Skin epidermis (tissue), 12 donors: ENCODE results near the gene SSR1.
A peak's percentile ranks its signal among the peaks of the same experiment; 100 is the strongest.

Source experiments
- H3K27ac ChIP-seq, 21 experiments: fragments of 200-600 bp; sonication (generic) in 11 of 21; one replicate each; pipeline ENCODE4 v1.5.0; 2020; ENCODE audit warnings: mild to moderate bottlenecking in 3 of 21, inconsistent platforms in 2 of 21, moderate library complexity in 2 of 21
- H3K4me3 ChIP-seq, 7 experiments: fragments of 200-600 bp; sonication (generic) in 2 of 7; one replicate each; pipeline ENCODE4 v1.5.0; 2020; ENCODE audit warnings: inconsistent platforms in 2 of 7, mild to moderate bottlenecking in 2 of 7, moderate library complexity in 1 of 7

SSR1 gene

DNA sequence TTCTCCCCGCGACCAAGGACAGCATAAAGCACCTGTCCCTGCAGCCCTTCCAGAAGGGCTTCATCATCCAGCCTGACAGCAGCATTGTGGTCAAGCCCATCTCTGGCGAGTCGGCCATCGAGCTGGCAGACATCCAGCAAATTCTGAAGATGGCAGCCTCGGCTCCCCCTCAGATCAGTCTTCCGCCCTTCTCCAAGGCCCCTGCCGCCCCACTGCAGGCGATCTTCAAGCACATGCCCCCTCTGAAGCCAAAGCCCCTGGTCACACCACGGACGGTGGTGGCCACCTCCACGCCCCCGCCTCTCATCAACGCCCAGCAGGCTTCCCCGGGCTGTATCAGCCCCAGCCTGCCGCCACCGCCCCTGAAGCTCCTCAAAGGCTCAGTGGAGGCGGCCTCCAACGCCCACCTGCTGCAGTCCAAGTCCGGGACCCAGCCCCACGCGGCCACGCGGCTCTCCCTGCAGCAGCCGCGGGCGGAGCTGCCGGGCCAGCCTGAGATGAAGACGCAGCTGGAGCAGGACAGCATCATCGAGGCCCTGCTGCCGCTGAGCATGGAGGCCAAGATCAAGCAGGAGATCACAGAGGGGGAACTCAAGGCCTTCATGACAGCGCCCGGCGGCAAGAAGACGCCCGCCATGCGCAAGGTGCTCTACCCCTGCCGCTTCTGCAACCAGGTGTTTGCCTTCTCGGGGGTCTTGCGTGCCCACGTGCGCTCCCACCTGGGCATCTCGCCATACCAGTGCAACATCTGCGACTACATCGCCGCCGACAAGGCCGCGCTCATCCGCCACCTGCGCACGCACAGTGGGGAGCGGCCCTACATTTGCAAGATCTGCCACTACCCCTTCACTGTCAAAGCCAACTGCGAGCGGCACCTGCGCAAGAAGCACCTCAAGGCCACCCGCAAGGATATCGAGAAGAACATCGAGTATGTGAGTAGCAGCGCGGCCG is 83.3 kb downstream of the SSR1 start:
- Histone ChIP-seq H3K4me3 (no peak overlapping the region), H3K27ac (no peak overlapping the region)

- no peak overlapping the region for H3K4me3 ChIP-seq
Measured at GRCh38 chr6:7228662-7229375, 84.2 kb downstream of the SSR1 start.

GRCh38 chr6:7224731-7225130 is 88.3 kb downstream of the SSR1 start:
- Histone ChIP-seq H3K27ac (peak overlapping the region in 7 of 21 experiments; percentile 8 to 58 (median 26)), H3K4me3 (no peak overlapping the region)

More at GRCh38 chr6:7228662-7229375, 84.2 kb downstream of the SSR1 start:
- no peak overlapping the region for H3K27ac ChIP-seq

DNA sequence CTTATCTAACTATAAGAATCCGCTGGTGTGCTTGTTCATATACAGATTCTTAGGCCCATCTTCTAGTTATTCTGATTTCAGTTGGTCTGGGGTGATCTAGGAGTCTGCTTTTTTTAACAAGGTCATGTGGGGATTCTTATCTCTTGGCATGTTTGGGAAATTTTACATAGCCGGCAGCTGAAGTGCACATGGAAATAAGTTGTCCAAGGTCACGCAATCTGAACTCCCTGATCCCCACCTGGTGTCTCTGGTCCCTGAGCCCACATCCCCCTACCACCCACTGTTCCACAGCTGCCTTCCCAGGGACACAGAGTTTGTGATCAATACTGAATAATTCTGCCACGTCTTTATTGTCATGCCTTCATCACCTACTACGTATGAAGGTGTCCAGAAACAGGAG is 90.8 kb downstream of the SSR1 start:
- peak overlapping the region in 1 of 21 experiments; percentile 7 for H3K27ac ChIP-seq

DNA sequence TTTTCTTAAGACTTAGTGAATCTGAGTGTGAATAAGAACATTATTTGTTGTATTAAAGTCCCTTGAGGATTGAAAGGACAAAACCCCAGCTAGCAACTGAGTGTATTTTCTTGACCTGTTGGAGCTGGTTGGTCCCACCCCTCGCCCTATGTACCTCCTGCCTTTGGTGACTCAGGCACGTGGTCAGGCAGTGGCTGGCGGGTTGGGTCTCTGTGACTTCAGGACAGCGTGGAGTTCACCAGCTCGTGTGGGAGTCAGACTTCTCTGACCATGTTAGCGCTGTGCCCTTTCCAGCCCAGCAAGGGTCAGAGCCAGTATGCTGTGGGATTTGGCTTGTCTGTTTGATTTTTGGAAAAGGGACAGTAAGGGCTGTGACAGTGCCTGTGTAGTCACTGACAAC is 93.7 kb downstream of the SSR1 start:
- Histone ChIP-seq H3K4me3 (no peak overlapping the region), H3K27ac (peak overlapping the region in 11 of 21 experiments; percentile 17 to 56 (median 36))

More for the DNA sequence above, 90.8 kb downstream of the SSR1 start:
- H3K4me3 ChIP-seq, result no peak overlapping the region

DNA sequence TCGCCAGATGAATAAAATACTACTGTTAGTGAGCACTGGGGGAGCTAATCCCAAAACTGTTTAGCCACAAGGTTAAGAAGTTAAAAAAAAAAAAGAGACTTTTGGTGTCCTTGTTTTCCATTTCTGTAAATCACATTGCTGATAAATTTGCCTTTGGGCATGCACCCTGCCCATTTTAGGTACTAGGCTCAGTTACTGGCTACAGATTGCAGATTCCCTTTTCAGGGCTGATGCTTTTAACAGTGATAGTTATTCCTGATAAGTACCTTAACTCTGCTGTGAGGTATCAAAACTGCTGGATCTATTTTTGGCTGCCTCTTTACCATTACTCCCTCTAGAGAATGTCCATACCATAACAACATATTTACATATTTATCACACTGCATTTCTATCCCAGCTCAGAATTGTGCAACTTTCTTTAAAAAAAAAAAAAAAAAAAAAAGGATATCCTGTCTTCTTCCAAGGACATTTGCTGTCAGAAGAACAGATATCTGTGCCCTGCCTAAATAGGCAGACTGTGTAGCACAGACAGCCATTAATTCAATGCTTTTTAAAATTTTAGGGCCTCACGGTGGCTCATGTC is 94.5 kb downstream of the SSR1 start:
- H3K27ac ChIP-seq, result peak overlapping the region in 4 of 21 experiments; percentile 14 to 60 (median 22)
- H3K4me3 ChIP-seq, result no peak overlapping the region
